Measurements from ENCODE around the gene KMT2E.

GRCh38 chr7:104990983-104991382 lies 23.0 kb upstream of the KMT2E start:
- no peak for TF ChIP-seq ZNF660 (tag by site-specific recombination; IDR thresholded peaks at IDR 0.05)
- TF ChIP-seq ZNF362 (tag by site-specific recombination; IDR thresholded peaks at IDR 0.05) = no peak
- no peak for TF ChIP-seq KLF1 (tag by site-specific recombination; IDR thresholded peaks at IDR 0.05)
- no peak for TF ChIP-seq ATF2 (tag by site-specific recombination; IDR thresholded peaks at IDR 0.05; ENCODE audit: low read depth)
- TF ChIP-seq CTCF (tag by site-specific recombination; IDR thresholded peaks at IDR 0.05) = no peak
- TF ChIP-seq SP2 (tag by site-specific recombination; IDR thresholded peaks at IDR 0.05) = no peak
- no peak for TF ChIP-seq ZNF610 (tag by site-specific recombination; IDR thresholded peaks at IDR 0.05; ENCODE audit: borderline replicate concordance)

Measured in HEK293 (cell line).